Vagina (tissue), 2 donors: ENCODE data around the gene DEFB112. TPM values are rescaled to one million over a fixed set of nuclear protein-coding genes. Genes with fewer than 3 reads are reported as not detected.

Experiments
- DNase-seq, 2 donors: peaks; one replicate each; pipeline ENCODE4 v3.0.0-alpha.2; 2017; ENCODE audit errors: extremely low spot score in 2 of 2
- H3K27ac ChIP-seq: fragments of 200-600 bp; sonication (generic); one replicate; pipeline ENCODE4 v1.5.1; 2019
- H3K27me3 ChIP-seq: fragments of 200-600 bp; sonication (generic); one replicate; pipeline ENCODE4 v1.5.1; 2019
- H3K36me3 ChIP-seq, 2 donors: fragments of 200-600 bp; sonication (generic); one replicate each; pipeline ENCODE4 v1.5.1; 2017 to 2019
- H3K4me1 ChIP-seq: fragments of 200-600 bp; sonication (generic); one replicate; pipeline ENCODE4 v1.5.1; 2019
- H3K4me3 ChIP-seq, 2 donors: fragments of 200-600 bp; sonication (generic); 1 replicate in 1 of 2; 2 replicates in 1 of 2; pipeline ENCODE4 v1.5.1; 2016 to 2019
- H3K9me3 ChIP-seq: fragments of 200-600 bp; sonication (generic); one replicate; pipeline ENCODE4 v1.5.1; 2019
- POLR2A ChIP-seq, 2 donors: fragments of 450-650 bp; IDR thresholded peaks; one replicate each; pipeline ENCODE4 v1.6.1; 2017; ENCODE audit warnings: antibody characterized with exemption in 2 of 2, mild to moderate bottlenecking in 2 of 2, moderate library complexity in 2 of 2
- POLR2AphosphoS5 ChIP-seq, 2 donors: sonication (generic); formaldehyde crosslinking; IDR thresholded peaks; one replicate each; pipeline ENCODE4 v1.9.0; 2017; ENCODE audit warnings: antibody characterized with exemption in 2 of 2, mild to moderate bottlenecking in 2 of 2, low read depth in 1 of 2; ENCODE audit not compliant: insufficient read depth in 1 of 2
- intact Hi-C: fragments of 100-400 bp; cut with DNase I; formaldehyde crosslinking; loops from one replicate; pipeline ENCODE4 v1.15.1; 2023
- total RNA-seq: library from RNA; depleted of rRNA; stranded (reverse); fragments of >200 nt; gene quantifications from one replicate; pipeline ENCODE4 v1.2.3, GENCODE V29; 2016
- TF ChIP-seq, protein P1 (sequence below), 3 experiments: fragments of 450-650 bp in 2 of 3; fragments of 200-600 bp in 1 of 3; sonication (generic) in 1 of 3; IDR thresholded peaks; one replicate each; pipeline ENCODE4 v1.5.1; 2017 to 2019; ENCODE audit warnings: antibody characterized with exemption in 3 of 3, mild to moderate bottlenecking in 2 of 3, moderate library complexity in 2 of 3

Gene DEFB112
- total RNA-seq, 1 donor from 2014 or later, result not detected

DNA sequence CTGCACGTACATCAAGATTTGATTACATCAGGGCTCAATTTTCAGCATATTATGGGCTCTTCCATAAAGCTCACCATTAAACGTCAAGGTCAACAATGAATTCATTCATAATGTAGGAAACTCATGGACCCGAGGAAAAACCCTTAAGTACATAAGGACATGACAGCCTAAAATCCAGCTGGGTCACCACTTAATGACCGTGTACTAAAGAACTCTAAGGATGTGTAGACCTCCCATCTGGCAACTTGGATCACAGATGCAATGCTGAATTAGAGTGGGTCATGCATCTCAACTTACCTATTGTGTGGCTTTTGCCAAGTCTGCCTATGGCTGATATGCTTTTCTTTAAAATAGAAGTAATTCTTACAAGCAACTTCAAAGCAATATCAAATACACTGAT is 26.7 kb upstream of the DEFB112 start:
- Histone ChIP-seq H3K27ac (no peak overlapping the region), H3K27me3 (no peaks in the 10 kb centered on the region), H3K9me3 (no peaks in the 10 kb centered on the region), H3K36me3 (no peaks in the 10 kb centered on the region), H3K4me1 (no peaks in the 10 kb centered on the region), H3K4me3 (no peak overlapping the region)
- intact Hi-C loops, result no loop called here
- DNase-seq, result no peak
- TF ChIP-seq, protein P1, sequence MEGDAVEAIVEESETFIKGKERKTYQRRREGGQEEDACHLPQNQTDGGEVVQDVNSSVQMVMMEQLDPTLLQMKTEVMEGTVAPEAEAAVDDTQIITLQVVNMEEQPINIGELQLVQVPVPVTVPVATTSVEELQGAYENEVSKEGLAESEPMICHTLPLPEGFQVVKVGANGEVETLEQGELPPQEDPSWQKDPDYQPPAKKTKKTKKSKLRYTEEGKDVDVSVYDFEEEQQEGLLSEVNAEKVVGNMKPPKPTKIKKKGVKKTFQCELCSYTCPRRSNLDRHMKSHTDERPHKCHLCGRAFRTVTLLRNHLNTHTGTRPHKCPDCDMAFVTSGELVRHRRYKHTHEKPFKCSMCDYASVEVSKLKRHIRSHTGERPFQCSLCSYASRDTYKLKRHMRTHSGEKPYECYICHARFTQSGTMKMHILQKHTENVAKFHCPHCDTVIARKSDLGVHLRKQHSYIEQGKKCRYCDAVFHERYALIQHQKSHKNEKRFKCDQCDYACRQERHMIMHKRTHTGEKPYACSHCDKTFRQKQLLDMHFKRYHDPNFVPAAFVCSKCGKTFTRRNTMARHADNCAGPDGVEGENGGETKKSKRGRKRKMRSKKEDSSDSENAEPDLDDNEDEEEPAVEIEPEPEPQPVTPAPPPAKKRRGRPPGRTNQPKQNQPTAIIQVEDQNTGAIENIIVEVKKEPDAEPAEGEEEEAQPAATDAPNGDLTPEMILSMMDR (IDR thresholded peaks at IDR 0.05), result no peak
- TF ChIP-seq POLR2A (IDR thresholded peaks at IDR 0.05) (no peak), POLR2AphosphoS5 (IDR thresholded peaks at IDR 0.05; ENCODE audit: insufficient read depth in 1 of 2, low read depth in 1 of 2) (no peak)

DNA sequence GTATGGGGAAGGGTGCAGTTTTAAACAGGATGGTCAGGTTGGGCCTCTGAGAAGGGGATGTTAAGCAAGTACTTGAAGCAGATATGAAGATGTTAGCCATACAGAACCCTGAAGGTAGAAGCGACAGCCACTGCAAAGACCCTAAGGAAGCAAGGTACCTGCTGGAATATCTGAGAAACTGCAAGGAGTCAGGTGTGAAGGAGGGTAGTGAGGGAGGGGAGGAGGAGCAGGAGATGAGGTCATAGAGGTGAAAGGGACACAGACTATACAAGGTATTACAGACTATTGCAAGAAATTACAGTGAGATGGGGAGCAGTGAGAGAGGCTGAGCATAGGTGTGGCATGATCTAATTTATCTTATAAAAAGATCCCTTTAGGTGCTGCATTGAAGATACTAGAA is 22.2 kb upstream of the DEFB112 start:
- no peaks in the 10 kb centered on the region for H3K9me3 ChIP-seq
- no peak for DNase-seq
- no peaks in the 10 kb centered on the region for H3K27me3 ChIP-seq
- intact Hi-C loops, result no loop called here
- TF ChIP-seq POLR2AphosphoS5 (IDR thresholded peaks at IDR 0.05; ENCODE audit: insufficient read depth in 1 of 2, low read depth in 1 of 2) (no peak), POLR2A (IDR thresholded peaks at IDR 0.05) (no peak)
- TF ChIP-seq, protein P1 (IDR thresholded peaks at IDR 0.05), result no peak
- H3K4me3 ChIP-seq, result no peak overlapping the region
- no peaks in the 10 kb centered on the region for H3K4me1 ChIP-seq
- no peak overlapping the region for H3K27ac ChIP-seq
- H3K36me3 ChIP-seq, result no peaks in the 10 kb centered on the region

DNA sequence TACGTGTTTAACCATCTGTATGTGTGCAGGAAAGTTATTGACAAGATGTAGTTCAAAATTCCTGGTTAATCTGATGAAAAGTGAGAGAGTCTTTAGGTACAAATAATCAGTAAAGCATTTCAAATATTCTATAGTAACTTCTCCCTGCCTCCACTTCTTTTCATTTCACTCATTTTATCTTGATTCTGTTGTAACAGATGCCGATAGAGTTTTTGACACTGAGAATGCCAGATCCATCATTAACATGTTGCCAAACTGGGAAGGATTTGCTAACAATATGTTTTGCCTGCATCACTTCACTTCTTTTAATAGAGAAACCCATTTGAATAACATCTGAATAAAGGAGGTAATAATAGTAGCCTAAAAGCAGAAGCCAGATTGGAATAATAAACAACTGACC is 20.4 kb upstream of the DEFB112 start:
- intact Hi-C loops, result no loop called here
- no peak for DNase-seq
- Histone ChIP-seq H3K36me3 (no peaks in the 10 kb centered on the region), H3K9me3 (no peaks in the 10 kb centered on the region), H3K27ac (no peak overlapping the region), H3K4me3 (no peak overlapping the region), H3K27me3 (no peaks in the 10 kb centered on the region), H3K4me1 (no peaks in the 10 kb centered on the region)
- TF ChIP-seq, protein P1 (IDR thresholded peaks at IDR 0.05), result no peak

DNA sequence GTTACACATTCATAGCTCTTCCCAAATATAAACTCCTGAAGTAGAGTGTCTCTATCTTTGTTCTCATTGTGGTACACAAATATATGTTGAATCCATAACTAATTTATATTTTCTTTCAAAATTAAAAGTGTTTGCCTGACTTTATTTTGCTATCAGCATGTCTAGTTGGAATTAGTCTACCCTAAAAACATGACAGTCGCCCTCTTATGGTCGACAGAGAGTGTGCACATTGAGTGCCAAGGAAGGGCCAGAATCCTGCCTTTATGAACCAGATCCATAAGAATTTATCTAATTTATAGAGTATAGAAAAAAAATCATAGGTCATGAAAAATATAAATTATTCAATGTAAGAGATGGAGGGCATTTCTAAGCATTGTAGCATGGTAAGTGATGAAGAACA is 12.3 kb upstream of the DEFB112 start:
- no peaks in the 10 kb centered on the region for H3K27me3 ChIP-seq
- H3K9me3 ChIP-seq, result no peaks in the 10 kb centered on the region
- no peak overlapping the region for H3K4me3 ChIP-seq
- no peaks in the 10 kb centered on the region for H3K4me1 ChIP-seq
- TF ChIP-seq, protein P1 (IDR thresholded peaks at IDR 0.05), result no peak
- no peak for TF ChIP-seq POLR2A (IDR thresholded peaks at IDR 0.05)
- TF ChIP-seq POLR2AphosphoS5 (IDR thresholded peaks at IDR 0.05; ENCODE audit: insufficient read depth in 1 of 2, low read depth in 1 of 2), result no peak
- H3K36me3 ChIP-seq, result no peaks in the 10 kb centered on the region
- H3K27ac ChIP-seq, result no peak overlapping the region
- intact Hi-C loops, result no loop called here
- no peak for DNase-seq

DNA sequence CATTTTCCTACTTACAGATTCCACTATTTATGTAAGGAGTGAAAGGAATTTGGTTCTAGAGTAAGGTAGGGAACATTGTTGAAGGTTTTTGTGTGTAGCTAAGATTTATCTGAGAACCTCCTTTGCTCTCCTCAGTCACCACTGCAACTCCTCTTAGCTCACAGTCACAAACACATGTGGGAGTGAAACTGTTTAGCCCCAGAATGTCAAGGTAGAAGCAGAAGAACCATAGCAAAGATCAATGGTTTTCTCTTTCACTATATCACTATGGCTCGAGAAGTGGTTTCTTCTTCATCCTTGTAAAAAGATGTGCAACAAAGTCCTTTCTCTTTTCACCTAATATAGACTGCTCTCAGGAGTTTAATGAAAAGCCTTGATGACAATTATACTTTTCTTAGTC is 6.5 kb upstream of the DEFB112 start:
- no peak for DNase-seq
- intact Hi-C loops, result no loop called here
- Histone ChIP-seq H3K36me3 (no peaks in the 10 kb centered on the region), H3K27me3 (no peaks in the 10 kb centered on the region), H3K4me1 (no peaks in the 10 kb centered on the region), H3K27ac (no peak overlapping the region), H3K9me3 (no peaks in the 10 kb centered on the region), H3K4me3 (no peak overlapping the region)
- TF ChIP-seq POLR2AphosphoS5 (IDR thresholded peaks at IDR 0.05; ENCODE audit: insufficient read depth in 1 of 2, low read depth in 1 of 2) (no peak), POLR2A (IDR thresholded peaks at IDR 0.05) (no peak)
- TF ChIP-seq, protein P1 (IDR thresholded peaks at IDR 0.05), result no peak
